HEK293 (cell line): ENCODE measurements around the gene TANGO2.

Source experiments
- CTCF ChIA-PET: fragments of 350-600 bp; formaldehyde crosslinking; extraction: SDS; loops from one replicate; lab custom pipeline; 2021; ENCODE audit warnings: antibody characterized with exemption; lab: Yijun Ruan, JAX
- POLR2A ChIA-PET: fragments of 300-600 bp; formaldehyde crosslinking; extraction: SDS; loops from one replicate; lab custom pipeline; 2020; ENCODE audit warnings: antibody characterized with exemption, inconsistent platforms; lab: Yijun Ruan, JAX
- H3K27ac ChIP-seq: fragments of 200-500 bp; sonication (Bioruptor generic); 2 replicates; pipeline ENCODE4 v1.5.1; 2014; ENCODE audit warnings: low read depth, low read length, control low read depth, inconsistent platforms; ENCODE audit errors: extremely low read depth
- H3K36me3 ChIP-seq, 2 experiments: fragments of 200-500 bp in 1 of 2; sonication (Bioruptor generic) in 1 of 2; 1 replicate in 1 of 2; 2 replicates in 1 of 2; pipeline ENCODE4 v1.5.1; 2014 to 2017; ENCODE audit warnings: inconsistent platforms in 2 of 2, low read length in 2 of 2; ENCODE audit not compliant: control insufficient read depth in 2 of 2, insufficient read depth in 1 of 2
- H3K4me1 ChIP-seq: fragments of 200-500 bp; sonication (Bioruptor generic); 2 replicates; pipeline ENCODE4 v1.5.1; 2014; ENCODE audit warnings: mild to moderate bottlenecking, low read length, inconsistent platforms; ENCODE audit not compliant: control insufficient read depth, insufficient read depth
- H3K4me3 ChIP-seq: 2 replicates; pipeline ENCODE4 v1.5.1; 2011; ENCODE audit warnings: low read depth, mild to moderate bottlenecking, control low read depth, low read length, moderate library complexity
- H3K9me3 ChIP-seq: fragments of 200-500 bp; sonication (Bioruptor generic); 2 replicates; pipeline ENCODE4 v1.5.1; 2014; ENCODE audit warnings: low read depth, low read length, inconsistent platforms; ENCODE audit not compliant: control insufficient read depth, insufficient read depth
- BCL11B ChIP-seq: fragments of 450-650 bp; formaldehyde crosslinking; IDR thresholded peaks from 2 replicates; pipeline ENCODE4 v1.5.1; 2016; ENCODE audit warnings: low read depth, missing biosample characterization, missing genetic modification characterization
- INSM2 ChIP-seq: fragments of 450-650 bp; formaldehyde crosslinking; IDR thresholded peaks from 2 replicates; pipeline ENCODE4 v1.5.1; 2016; ENCODE audit warnings: missing biosample characterization, missing genetic modification characterization
- KLF1 ChIP-seq: fragments of 450-650 bp; formaldehyde crosslinking; IDR thresholded peaks from 2 replicates; pipeline ENCODE4 v1.5.1; 2016; ENCODE audit warnings: missing biosample characterization, missing genetic modification characterization
- PATZ1 ChIP-seq: fragments of 450-650 bp; formaldehyde crosslinking; IDR thresholded peaks from 2 replicates; pipeline ENCODE4 v1.5.1; 2016; ENCODE audit warnings: missing biosample characterization, missing genetic modification characterization
- PRDM10 ChIP-seq: fragments of 450-650 bp; formaldehyde crosslinking; IDR thresholded peaks from 2 replicates; pipeline ENCODE4 v1.5.1; 2016; ENCODE audit warnings: missing biosample characterization, missing genetic modification characterization
- SP2 ChIP-seq: fragments of 450-650 bp; formaldehyde crosslinking; IDR thresholded peaks from 2 replicates; pipeline ENCODE4 v1.5.1; 2016; ENCODE audit warnings: missing biosample characterization, missing genetic modification characterization
- SP3 ChIP-seq: fragments of 450-650 bp; formaldehyde crosslinking; IDR thresholded peaks from 2 replicates; pipeline ENCODE4 v1.5.1; 2016; ENCODE audit warnings: missing biosample characterization, missing genetic modification characterization
- ZBTB1 ChIP-seq: fragments of 450-650 bp; formaldehyde crosslinking; IDR thresholded peaks from 2 replicates; pipeline ENCODE4 v1.5.1; 2016; ENCODE audit warnings: missing biosample characterization, missing genetic modification characterization
- ZBTB48 ChIP-seq: fragments of 450-650 bp; formaldehyde crosslinking; IDR thresholded peaks from 2 replicates; pipeline ENCODE4 v1.5.1; 2016; ENCODE audit warnings: missing biosample characterization, missing genetic modification characterization
- ZBTB7A ChIP-seq: fragments of 450-650 bp; formaldehyde crosslinking; IDR thresholded peaks from 2 replicates; pipeline ENCODE4 v1.5.1; 2016; ENCODE audit warnings: low read depth, missing biosample characterization, missing genetic modification characterization
- ZFP69B ChIP-seq: fragments of 450-650 bp; formaldehyde crosslinking; IDR thresholded peaks from 2 replicates; pipeline ENCODE4 v1.5.1; 2016; ENCODE audit warnings: missing biosample characterization, missing genetic modification characterization
- ZNF175 ChIP-seq: fragments of 450-650 bp; formaldehyde crosslinking; IDR thresholded peaks from 2 replicates; pipeline ENCODE4 v1.5.1; 2016; ENCODE audit warnings: missing biosample characterization, missing genetic modification characterization
- ZNF214 ChIP-seq: fragments of 450-650 bp; formaldehyde crosslinking; IDR thresholded peaks from 2 replicates; pipeline ENCODE4 v1.5.1; 2017; ENCODE audit warnings: missing biosample characterization, mild to moderate bottlenecking, missing genetic modification characterization, borderline replicate concordance
- ZNF274 ChIP-seq, 2 experiments: fragments of 200-500 bp in 1 of 2; fragments of 450-650 bp in 1 of 2; sonication (Bioruptor generic) in 1 of 2; formaldehyde crosslinking in 1 of 2; IDR thresholded peaks; 2 replicates each; pipeline versions ENCODE4 v1.5.1 to v1.6.1; 2014 to 2016; ENCODE audit warnings: borderline replicate concordance in 1 of 2, inconsistent platforms in 1 of 2, low read length in 1 of 2, missing biosample characterization in 1 of 2, missing genetic modification characterization in 1 of 2
- ZNF335 ChIP-seq: fragments of 450-650 bp; formaldehyde crosslinking; conservative IDR thresholded peaks from 2 replicates; pipeline ENCODE4 v1.5.1; 2016; ENCODE audit warnings: missing biosample characterization, missing genetic modification characterization
- ZNF610 ChIP-seq: fragments of 450-650 bp; formaldehyde crosslinking; IDR thresholded peaks from 2 replicates; pipeline ENCODE4 v1.5.1; 2016; ENCODE audit warnings: missing biosample characterization, missing genetic modification characterization, borderline replicate concordance
- ZNF624 ChIP-seq: fragments of 450-650 bp; formaldehyde crosslinking; IDR thresholded peaks from 2 replicates; pipeline ENCODE4 v1.5.1; 2017; ENCODE audit warnings: missing biosample characterization, missing genetic modification characterization
- ZNF629 ChIP-seq: fragments of 450-650 bp; formaldehyde crosslinking; IDR thresholded peaks from 2 replicates; pipeline ENCODE4 v1.5.1; 2017; ENCODE audit warnings: missing biosample characterization, missing genetic modification characterization
- ZNF660 ChIP-seq: fragments of 450-650 bp; IDR thresholded peaks from 2 replicates; pipeline ENCODE4 v1.5.1; 2018; ENCODE audit warnings: missing biosample characterization, mild to moderate bottlenecking, missing genetic modification characterization
- ZSCAN30 ChIP-seq: fragments of 450-650 bp; IDR thresholded peaks from 2 replicates; pipeline ENCODE4 v1.5.1; 2018; ENCODE audit warnings: missing biosample characterization, mild to moderate bottlenecking, missing genetic modification characterization, moderate library complexity
- TF ChIP-seq, protein P1 (sequence below): fragments of 450-650 bp; formaldehyde crosslinking; IDR thresholded peaks from 2 replicates; pipeline ENCODE4 v1.5.1; 2017; ENCODE audit warnings: missing biosample characterization, missing genetic modification characterization
- TF ChIP-seq, protein P2 (sequence below): fragments of 450-650 bp; formaldehyde crosslinking; IDR thresholded peaks from 2 replicates; pipeline ENCODE4 v1.5.1; 2016; ENCODE audit warnings: missing biosample characterization, missing genetic modification characterization

Gene TANGO2

DNA sequence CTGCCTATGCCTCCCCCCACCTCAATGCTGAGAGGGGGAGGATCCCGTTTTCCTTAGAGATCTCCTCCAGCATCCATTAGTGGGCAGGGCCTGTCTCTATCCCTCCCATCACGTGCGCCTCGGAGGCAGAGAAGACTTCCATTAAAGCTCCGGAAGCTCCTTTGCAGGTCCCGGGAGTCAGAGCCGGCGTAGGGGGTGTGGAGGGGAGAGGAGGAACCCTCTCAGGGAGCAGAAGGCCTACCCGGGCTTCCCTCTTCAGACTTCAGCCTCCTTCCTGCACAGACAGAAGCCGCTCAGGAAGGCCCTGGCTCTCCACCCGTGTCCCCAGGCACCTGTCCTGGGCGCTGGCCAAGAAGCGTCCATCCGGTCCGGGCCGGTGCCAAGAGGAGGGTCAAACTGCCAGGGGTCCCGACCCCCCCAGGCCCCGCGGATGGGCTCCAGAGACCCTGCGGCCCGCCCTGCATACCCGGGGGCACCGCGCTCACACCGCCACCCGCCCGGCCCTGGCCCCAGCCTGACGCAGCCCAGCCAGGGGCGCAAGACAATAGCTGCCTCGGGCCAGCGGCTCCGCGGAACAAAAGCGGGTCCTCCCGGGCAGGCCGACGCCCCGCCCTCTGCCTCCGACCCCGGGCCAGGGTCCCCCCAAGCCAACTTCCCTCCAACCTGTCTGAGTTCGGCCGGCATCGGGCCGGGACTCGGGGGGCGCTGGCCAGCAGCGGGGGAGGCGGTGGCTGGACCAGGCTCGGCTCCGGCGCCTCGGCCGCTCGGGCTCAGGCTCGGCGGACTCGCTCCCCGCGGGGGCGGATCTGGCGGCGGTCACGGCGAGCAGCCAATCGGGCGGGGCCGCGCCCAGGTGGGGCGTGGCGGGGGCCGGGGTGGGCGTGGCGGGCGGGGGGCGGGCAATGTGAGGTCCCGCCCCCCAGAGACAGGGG is 34.2 kb upstream of the TANGO2 start (continued):
- TF ChIP-seq ZNF660 (tag by site-specific recombination) = no peak
- TF ChIP-seq ZNF214 (tag by site-specific recombination) = no peak
- no peak for TF ChIP-seq INSM2 (tag by site-specific recombination)
- TF ChIP-seq KLF1 (tag by site-specific recombination) = 0 out of 2 replicates have a peak, but pooled peaks have one; percentile 15
- TF ChIP-seq ZSCAN30 = no peak
- TF ChIP-seq, all 188 proteins: peak for 37

DNA sequence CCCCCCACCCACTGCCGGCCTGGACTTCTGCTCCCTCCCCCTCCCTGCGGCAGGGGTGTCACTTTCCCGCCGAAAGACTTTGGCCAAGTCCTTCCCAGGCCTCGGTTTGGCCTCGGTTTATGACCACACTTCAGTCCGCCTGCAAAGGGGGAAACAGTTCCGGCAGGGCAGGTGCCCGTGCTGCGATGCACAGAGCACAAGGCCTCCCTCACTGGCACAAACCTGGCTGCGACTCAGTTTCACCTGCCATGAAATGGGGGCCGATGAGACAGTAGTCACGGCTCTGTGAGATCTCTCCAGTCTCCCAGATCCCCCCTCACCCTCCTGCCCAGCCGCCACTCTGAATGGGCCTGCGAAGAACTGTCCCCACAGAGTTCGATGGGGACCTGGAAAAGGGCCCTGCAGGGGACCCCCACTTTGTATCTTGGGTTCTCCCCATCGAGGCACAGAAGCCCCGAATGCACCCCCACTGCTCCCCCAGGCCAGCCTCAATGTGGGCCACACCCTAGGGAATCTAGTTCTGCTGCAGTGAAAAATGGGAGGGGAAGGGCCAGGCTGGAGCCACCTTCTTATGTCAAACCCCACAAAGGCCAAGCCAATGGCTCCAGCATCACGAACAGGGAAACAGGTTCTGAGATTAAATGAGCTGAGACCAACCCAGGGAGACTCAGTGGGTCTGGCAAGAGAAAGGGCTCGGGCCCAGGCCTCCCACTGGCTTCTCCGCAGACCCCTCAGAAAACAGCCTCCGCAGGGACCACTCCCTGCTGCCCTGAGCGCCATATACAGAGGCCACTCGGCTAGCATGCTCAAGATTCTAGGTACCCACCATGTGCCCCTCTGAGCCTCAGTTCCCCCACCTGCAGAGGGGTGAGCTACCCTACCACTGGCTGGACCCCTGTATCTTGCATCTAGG is 33.3 kb upstream of the TANGO2 start:
- H3K36me3 ChIP-seq = no peaks in the 10 kb centered on the region
- H3K27ac ChIP-seq = no peak overlapping the region
- ChIA-PET CTCF (interaction anchor here (1.0 to 1.7 kb wide), 3 partner anchors 13 to 256 kb away, joined by 3 to 5 read pairs (median 3); no protein-coding TSS in a partner anchor), POLR2A (interaction anchor here (1.1 to 1.4 kb wide), 2 partner anchors 10 to 94 kb away, joined by 3 to 5 read pairs; no protein-coding TSS in a partner anchor)
- H3K4me3 ChIP-seq = no peak overlapping the region
- H3K9me3 ChIP-seq = no peaks in the 10 kb centered on the region
- peaks cover 14% of the 10 kb centered on the region for H3K4me1 ChIP-seq
- TF ChIP-seq PRDM10 (tag by site-specific recombination) = peak; percentile 38; the same call in 1 of the 2 replicates
- TF ChIP-seq ZNF610 (tag by site-specific recombination) = no peak
- TF ChIP-seq PATZ1 (tag by site-specific recombination) = peak; percentile 7; the same call in 1 of the 2 replicates
- TF ChIP-seq ZFP69B (tag by site-specific recombination) = no peak
- TF ChIP-seq BCL11B (tag by site-specific recombination) = no peak
- TF ChIP-seq, protein P1, sequence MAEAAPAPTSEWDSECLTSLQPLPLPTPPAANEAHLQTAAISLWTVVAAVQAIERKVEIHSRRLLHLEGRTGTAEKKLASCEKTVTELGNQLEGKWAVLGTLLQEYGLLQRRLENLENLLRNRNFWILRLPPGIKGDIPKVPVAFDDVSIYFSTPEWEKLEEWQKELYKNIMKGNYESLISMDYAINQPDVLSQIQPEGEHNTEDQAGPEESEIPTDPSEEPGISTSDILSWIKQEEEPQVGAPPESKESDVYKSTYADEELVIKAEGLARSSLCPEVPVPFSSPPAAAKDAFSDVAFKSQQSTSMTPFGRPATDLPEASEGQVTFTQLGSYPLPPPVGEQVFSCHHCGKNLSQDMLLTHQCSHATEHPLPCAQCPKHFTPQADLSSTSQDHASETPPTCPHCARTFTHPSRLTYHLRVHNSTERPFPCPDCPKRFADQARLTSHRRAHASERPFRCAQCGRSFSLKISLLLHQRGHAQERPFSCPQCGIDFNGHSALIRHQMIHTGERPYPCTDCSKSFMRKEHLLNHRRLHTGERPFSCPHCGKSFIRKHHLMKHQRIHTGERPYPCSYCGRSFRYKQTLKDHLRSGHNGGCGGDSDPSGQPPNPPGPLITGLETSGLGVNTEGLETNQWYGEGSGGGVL (tag by site-specific recombination) = peak; percentile 76
- no peak for TF ChIP-seq ZBTB7A (tag by site-specific recombination)
- no peak for TF ChIP-seq ZBTB48 (tag by site-specific recombination)
- peak; percentile 30; the same call in 1 of the 2 replicates for TF ChIP-seq SP2 (tag by site-specific recombination)
- no peak for TF ChIP-seq ZNF629 (tag by site-specific recombination)
- TF ChIP-seq, protein P2, sequence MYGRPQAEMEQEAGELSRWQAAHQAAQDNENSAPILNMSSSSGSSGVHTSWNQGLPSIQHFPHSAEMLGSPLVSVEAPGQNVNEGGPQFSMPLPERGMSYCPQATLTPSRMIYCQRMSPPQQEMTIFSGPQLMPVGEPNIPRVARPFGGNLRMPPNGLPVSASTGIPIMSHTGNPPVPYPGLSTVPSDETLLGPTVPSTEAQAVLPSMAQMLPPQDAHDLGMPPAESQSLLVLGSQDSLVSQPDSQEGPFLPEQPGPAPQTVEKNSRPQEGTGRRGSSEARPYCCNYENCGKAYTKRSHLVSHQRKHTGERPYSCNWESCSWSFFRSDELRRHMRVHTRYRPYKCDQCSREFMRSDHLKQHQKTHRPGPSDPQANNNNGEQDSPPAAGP = 0 out of 2 replicates have a peak, but pooled peaks have one; percentile 31
- TF ChIP-seq ZNF175 (tag by site-specific recombination) = no peak
- TF ChIP-seq ZBTB1 (tag by site-specific recombination) = no peak
- no peak for TF ChIP-seq SP3 (tag by site-specific recombination)
- TF ChIP-seq ZNF274 (IDR thresholded peaks at IDR 0.05; ENCODE audit: low read length) = no peak
- no peak for TF ChIP-seq ZNF274 (tag by site-specific recombination; IDR thresholded peaks at IDR 0.05; ENCODE audit: borderline replicate concordance)
- TF ChIP-seq ZNF335 (tag by site-specific recombination) = no peak
- no peak for TF ChIP-seq ZNF624 (tag by site-specific recombination)
